CD8-positive, alpha-beta memory T cell (primary cell): Measurements from ENCODE around the gene SPINK1. TPM values are rescaled to one million over a fixed set of nuclear protein-coding genes. Genes with fewer than 3 reads are reported as not detected.
"Not testable (repeated sequence)": the region's sequence is repeated elsewhere in the genome, so short reads cannot be mapped to it uniquely, and the experiment has no call there.

Experiments
- CTCF ChIA-PET: fragments of 350-600 bp; sonication (Branson Sonifier 250); formaldehyde crosslinking; loops from one replicate; lab custom pipeline; 2021; ENCODE audit warnings: antibody characterized with exemption; lab: Charles Lee
- POLR2A ChIA-PET: fragments of 350-600 bp; sonication (Branson Sonifier 250); formaldehyde crosslinking; loops from one replicate; lab custom pipeline; 2021; ENCODE audit warnings: antibody characterized with exemption; lab: Charles Lee
- DNase-seq, 5 donors: peaks; one replicate each; pipeline versions ENCODE4 v3.0.0 to v3.0.0-alpha.2; 2020 to 2022; ENCODE audit warnings: mixed read lengths in 1 of 5
- H3K27ac ChIP-seq: one replicate; pipeline ENCODE4 v1.7.0; 2013; ENCODE audit warnings: low read depth, mild to moderate bottlenecking, low read length, moderate library complexity
- H3K27me3 ChIP-seq: 2 replicates; pipeline ENCODE4 v1.7.0; 2013; ENCODE audit warnings: low read length, mild to moderate bottlenecking; ENCODE audit not compliant: insufficient read depth, poor library complexity, severe bottlenecking
- H3K36me3 ChIP-seq: 2 replicates; pipeline ENCODE4 v1.7.0; 2013; ENCODE audit warnings: mild to moderate bottlenecking, low read length, moderate library complexity; ENCODE audit not compliant: insufficient read depth
- H3K4me1 ChIP-seq: 2 replicates; pipeline ENCODE4 v1.7.0; 2013; ENCODE audit warnings: mild to moderate bottlenecking, low read length, moderate library complexity; ENCODE audit not compliant: insufficient read depth
- H3K4me3 ChIP-seq: 2 replicates; pipeline ENCODE4 v1.7.0; 2013; ENCODE audit warnings: mild to moderate bottlenecking, low read length
- H3K9me3 ChIP-seq: 2 replicates; pipeline ENCODE4 v1.7.0; 2013; ENCODE audit warnings: mild to moderate bottlenecking, low read length
- H3K27ac Mint-ChIP-seq, 8 donors: one replicate each; pipeline ENCODE4 v1.8.0; 2020 to 2021; ENCODE audit warnings: mixed read lengths in 8 of 8, mild to moderate bottlenecking in 6 of 8, inconsistent platforms in 3 of 8, moderate library complexity in 3 of 8
- H3K27me3 Mint-ChIP-seq, 2 donors: one replicate each; pipeline ENCODE4 v1.8.0; 2020 to 2021; ENCODE audit warnings: mixed read lengths in 2 of 2, mild to moderate bottlenecking in 1 of 2, moderate library complexity in 1 of 2
- H3K36me3 Mint-ChIP-seq, 3 donors: one replicate each; pipeline ENCODE4 v1.8.0; 2020 to 2021; ENCODE audit warnings: mixed read lengths in 3 of 3, inconsistent platforms in 1 of 3, mild to moderate bottlenecking in 1 of 3
- H3K4me1 Mint-ChIP-seq, 3 donors: one replicate each; pipeline ENCODE4 v1.8.0; 2020 to 2021; ENCODE audit warnings: mixed read lengths in 3 of 3, inconsistent platforms in 1 of 3, mild to moderate bottlenecking in 1 of 3
- H3K4me3 Mint-ChIP-seq, 7 donors: one replicate each; pipeline ENCODE4 v1.8.0; 2020 to 2021; ENCODE audit warnings: mixed read lengths in 7 of 7, mild to moderate bottlenecking in 6 of 7, moderate library complexity in 4 of 7, inconsistent platforms in 2 of 7
- H3K9me3 Mint-ChIP-seq, 5 donors: one replicate each; pipeline ENCODE4 v1.8.0; 2020 to 2022; ENCODE audit warnings: mixed read lengths in 5 of 5, mild to moderate bottlenecking in 3 of 5, moderate library complexity in 2 of 5, inconsistent platforms in 1 of 5
- polyA plus RNA-seq: library from polyadenylated mRNA; unstranded; fragments of 300-500 nt; fragmentation: Illumina TruSeq; gene quantifications from one replicate; pipeline ENCODE4 v1.2.3, GENCODE V29; 2021
- total RNA-seq, 2 experiments: library from RNA; stranded (reverse); gene quantifications; one replicate each; pipeline ENCODE4 v1.2.3, GENCODE V29; 2021

The SPINK1 gene, protein sequence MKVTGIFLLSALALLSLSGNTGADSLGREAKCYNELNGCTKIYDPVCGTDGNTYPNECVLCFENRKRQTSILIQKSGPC
- total RNA-seq: not detected
- not detected for polyA plus RNA-seq

DNA sequence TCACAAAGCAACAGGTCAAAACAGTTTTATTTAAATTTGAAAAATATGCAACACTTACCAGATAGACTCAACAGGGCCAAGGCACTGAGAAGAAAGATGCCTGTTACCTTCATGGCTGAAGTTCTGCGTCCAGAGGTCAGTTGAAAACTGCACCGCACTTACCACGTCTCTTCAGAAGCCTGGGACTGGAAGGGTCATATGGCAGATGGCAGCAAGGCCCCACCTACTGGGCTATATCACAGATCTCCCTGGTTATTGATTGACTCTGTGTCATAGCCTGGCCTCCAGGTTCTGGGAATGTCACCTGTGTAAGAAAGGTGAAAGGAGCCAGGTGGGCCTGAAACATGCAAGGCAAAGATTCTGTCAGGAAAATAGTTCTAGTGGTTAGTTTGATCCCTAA is at the start of gene SPINK1:
TSS of gene SPINK1 (minus strand) at position 207 of the 400 bp plus-strand sequence. CDS start at position 113, 94 bp downstream.
- H3K27me3 Mint-ChIP-seq: no peaks in the 10 kb centered on the region
- H3K9me3 ChIP-seq: no peaks in the 10 kb centered on the region
- no peaks in the 10 kb centered on the region for H3K36me3 ChIP-seq
- no peaks in the 10 kb centered on the region for H3K4me1 Mint-ChIP-seq
- no peaks in the 10 kb centered on the region for H3K36me3 Mint-ChIP-seq
- H3K9me3 Mint-ChIP-seq: no peaks in the 10 kb centered on the region
- H3K4me1 ChIP-seq: no peaks in the 10 kb centered on the region
- H3K27ac Mint-ChIP-seq: no peak within 1 kb of the TSS
- CTCF ChIA-PET: interaction anchor here (1.0 kb wide), 1 partner anchor 9 kb away, joined by 3 read pairs; no protein-coding TSS in a partner anchor
- POLR2A ChIA-PET: no interaction called here
- no peak within 1 kb of the TSS for H3K4me3 ChIP-seq
- H3K4me3 Mint-ChIP-seq: no peak within 1 kb of the TSS
- no peak for DNase-seq
- H3K27me3 ChIP-seq: no peaks in the 10 kb centered on the region
- H3K27ac ChIP-seq: no peak within 1 kb of the TSS

- POLR2A ChIA-PET: no interaction called here
- H3K9me3 Mint-ChIP-seq: no peaks in the 10 kb centered on the region
These were observed 49.0 kb upstream of the SPINK1 start for GRCh38 chr5:147880487-147880886.

GRCh38 chr5:147879784-147880183 is 48.3 kb upstream of the SPINK1 start:
- H3K36me3 ChIP-seq: no peaks in the 10 kb centered on the region
- no peaks in the 10 kb centered on the region for H3K4me1 ChIP-seq
- CTCF ChIA-PET: no interaction called here
- Mint-ChIP-seq H3K4me1 (no peaks in the 10 kb centered on the region), H3K27ac (no peak overlapping the region), H3K9me3 (no peaks in the 10 kb centered on the region), H3K36me3 (no peaks in the 10 kb centered on the region), H3K27me3 (peaks cover under 1 to 18% of the 10 kb centered on the region in 2 donors), H3K4me3 (no peak overlapping the region)
- POLR2A ChIA-PET: no interaction called here
- no peak for DNase-seq
- H3K27me3 ChIP-seq: no peaks in the 10 kb centered on the region
- no peak overlapping the region for H3K4me3 ChIP-seq
- no peak overlapping the region for H3K27ac ChIP-seq
- H3K9me3 ChIP-seq: no peaks in the 10 kb centered on the region

More at GRCh38 chr5:147880487-147880886, 49.0 kb upstream of the SPINK1 start:
- H3K27me3 ChIP-seq: no peaks in the 10 kb centered on the region
- H3K36me3 Mint-ChIP-seq: no peaks in the 10 kb centered on the region
- no peak for DNase-seq
- H3K27ac ChIP-seq: no peak overlapping the region
- CTCF ChIA-PET: no interaction called here
- H3K4me3 ChIP-seq: no peak overlapping the region
- no peaks in the 10 kb centered on the region for H3K36me3 ChIP-seq
- no peaks in the 10 kb centered on the region for H3K9me3 ChIP-seq
- no peaks in the 10 kb centered on the region for H3K4me1 ChIP-seq
- no peak overlapping the region for H3K4me3 Mint-ChIP-seq
- H3K27me3 Mint-ChIP-seq: peaks cover 2 to 18% of the 10 kb centered on the region in 2 donors
- peak overlapping the region in 1 of 8 donors; percentile 32 for H3K27ac Mint-ChIP-seq
- H3K4me1 Mint-ChIP-seq: no peaks in the 10 kb centered on the region

- Mint-ChIP-seq H3K27me3 (peaks cover 0 to 18% of the 10 kb centered on the region in 2 donors), H3K4me3 (no peak within 1 kb of the TSS), H3K9me3 (no peaks in the 10 kb centered on the region), H3K4me1 (no peaks in the 10 kb centered on the region), H3K36me3 (no peaks in the 10 kb centered on the region), H3K27ac (no peak within 1 kb of the TSS)
- Histone ChIP-seq H3K27ac (no peak within 1 kb of the TSS), H3K27me3 (no peaks in the 10 kb centered on the region), H3K36me3 (no peaks in the 10 kb centered on the region), H3K9me3 (no peaks in the 10 kb centered on the region), H3K4me1 (no peaks in the 10 kb centered on the region), H3K4me3 (no peak within 1 kb of the TSS)
- ChIA-PET POLR2A (no interaction called here), CTCF (no interaction called here)
- DNase-seq: no peak
These were observed 46.7 kb upstream of the SPINK1 start, which contains the start of gene SCGB3A2 for GRCh38 chr5:147878066-147878759. Gene SCGB3A2, plus strand, starts transcription at chr5:147878711. Its CDS starts 93 bp downstream, at chr5:147878804.

- CTCF ChIA-PET: no interaction called here
- H3K27ac Mint-ChIP-seq: no peak overlapping the region
These were observed 45.2 kb upstream of the SPINK1 start for GRCh38 chr5:147876626-147877025.

GRCh38 chr5:147876141-147876540 is 44.7 kb upstream of the SPINK1 start:
- H3K27ac Mint-ChIP-seq: no peak overlapping the region
- no peak for DNase-seq
- H3K36me3 Mint-ChIP-seq: no peaks in the 10 kb centered on the region
- H3K27me3 ChIP-seq: no peaks in the 10 kb centered on the region
- no peaks in the 10 kb centered on the region for H3K36me3 ChIP-seq
- H3K4me3 Mint-ChIP-seq: no peak overlapping the region
- no peak overlapping the region for H3K4me3 ChIP-seq
- no peaks in the 10 kb centered on the region for H3K9me3 ChIP-seq
- no peak overlapping the region for H3K27ac ChIP-seq
- ChIA-PET CTCF (no interaction called here), POLR2A (no interaction called here)
- no peaks in the 10 kb centered on the region for H3K4me1 Mint-ChIP-seq
- H3K9me3 Mint-ChIP-seq: no peaks in the 10 kb centered on the region
- H3K4me1 ChIP-seq: no peaks in the 10 kb centered on the region
- peaks cover 0 to 18% of the 10 kb centered on the region in 2 donors for H3K27me3 Mint-ChIP-seq

More at GRCh38 chr5:147876626-147877025, 45.2 kb upstream of the SPINK1 start:
- no peaks in the 10 kb centered on the region for H3K27me3 ChIP-seq
- H3K4me1 Mint-ChIP-seq: no peaks in the 10 kb centered on the region
- no peaks in the 10 kb centered on the region for H3K9me3 Mint-ChIP-seq
- no peaks in the 10 kb centered on the region for H3K9me3 ChIP-seq
- H3K27ac ChIP-seq: no peak overlapping the region
- H3K36me3 Mint-ChIP-seq: no peaks in the 10 kb centered on the region
- H3K4me1 ChIP-seq: no peaks in the 10 kb centered on the region
- H3K36me3 ChIP-seq: no peaks in the 10 kb centered on the region
- no peak for DNase-seq
- POLR2A ChIA-PET: no interaction called here
- H3K4me3 ChIP-seq: no peak overlapping the region
- H3K27me3 Mint-ChIP-seq: peaks cover 0 to 18% of the 10 kb centered on the region in 2 donors
- H3K4me3 Mint-ChIP-seq: no peak overlapping the region

GRCh38 chr5:147874910-147875367 is 43.5 kb upstream of the SPINK1 start:
- Histone ChIP-seq H3K4me1 (no peaks in the 10 kb centered on the region), H3K36me3 (no peaks in the 10 kb centered on the region), H3K9me3 (no peaks in the 10 kb centered on the region), H3K27ac (no peak overlapping the region), H3K4me3 (no peak overlapping the region), H3K27me3 (no peaks in the 10 kb centered on the region)
- Mint-ChIP-seq H3K27me3 (peaks cover 0 to 13% of the 10 kb centered on the region in 2 donors), H3K4me1 (no peaks in the 10 kb centered on the region), H3K36me3 (no peaks in the 10 kb centered on the region), H3K4me3 (no peak overlapping the region), H3K9me3 (no peaks in the 10 kb centered on the region), H3K27ac (no peak overlapping the region)
- POLR2A ChIA-PET: no interaction called here
- no peak for DNase-seq
- CTCF ChIA-PET: no interaction called here

DNA sequence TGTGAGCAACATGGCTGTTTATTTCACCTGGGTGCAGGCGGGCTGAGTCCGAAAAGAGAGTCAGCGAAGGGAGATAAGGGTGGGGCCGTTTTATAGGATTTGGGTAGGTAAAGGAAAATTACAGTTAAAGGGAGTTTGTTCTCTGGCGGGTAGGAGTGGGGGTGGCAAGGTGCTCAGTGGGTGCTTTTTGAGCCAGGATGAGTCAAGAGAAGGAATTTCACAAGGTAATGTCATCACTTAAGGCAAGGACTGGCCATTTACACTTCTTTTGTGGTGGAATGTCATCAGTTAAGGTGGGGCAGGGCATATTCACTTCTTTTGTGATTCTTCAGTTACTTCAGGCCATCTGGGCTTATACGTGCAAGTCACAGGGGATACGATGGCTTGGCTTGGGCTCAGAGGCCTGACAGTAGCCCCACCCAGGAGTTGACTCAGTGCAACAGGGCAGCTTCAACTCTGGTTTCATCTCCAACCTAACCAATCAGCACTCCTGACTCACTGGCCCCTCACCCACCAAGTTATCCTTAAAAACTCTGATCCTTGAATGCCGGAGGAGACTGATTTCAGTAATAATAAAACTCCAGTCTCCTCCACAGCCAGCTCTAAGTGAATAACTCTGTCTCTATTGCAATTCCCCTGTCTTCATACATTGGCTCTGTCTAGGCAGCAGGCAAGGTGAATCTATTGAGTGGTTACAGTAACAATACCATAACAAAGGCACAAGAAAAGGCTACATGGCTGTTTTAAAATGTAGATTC is 42.8 kb upstream of the SPINK1 start:
- H3K27me3 ChIP-seq, H3K27ac Mint-ChIP-seq, H3K27me3 Mint-ChIP-seq, CTCF ChIA-PET, H3K4me3 Mint-ChIP-seq, H3K36me3 Mint-ChIP-seq, H3K9me3 ChIP-seq, H3K4me3 ChIP-seq, DNase-seq, H3K27ac ChIP-seq, H3K4me1 ChIP-seq, H3K4me1 Mint-ChIP-seq, H3K9me3 Mint-ChIP-seq, POLR2A ChIA-PET, H3K36me3 ChIP-seq: not testable (repeated sequence)
